Activated CD8-positive, alpha-beta memory T cell treated with anti-CD3 and anti-CD28 coated beads for 48 hours (primary cell): ENCODE results near the gene FIGNL1.

ENCODE experiments used
- DNase-seq, 3 experiments: peaks; one replicate each; pipeline ENCODE4 v3.0.0-alpha.2; 2020; ENCODE audit warnings: low read depth in 2 of 3, low spot score in 2 of 3

The FIGNL1 gene, protein sequence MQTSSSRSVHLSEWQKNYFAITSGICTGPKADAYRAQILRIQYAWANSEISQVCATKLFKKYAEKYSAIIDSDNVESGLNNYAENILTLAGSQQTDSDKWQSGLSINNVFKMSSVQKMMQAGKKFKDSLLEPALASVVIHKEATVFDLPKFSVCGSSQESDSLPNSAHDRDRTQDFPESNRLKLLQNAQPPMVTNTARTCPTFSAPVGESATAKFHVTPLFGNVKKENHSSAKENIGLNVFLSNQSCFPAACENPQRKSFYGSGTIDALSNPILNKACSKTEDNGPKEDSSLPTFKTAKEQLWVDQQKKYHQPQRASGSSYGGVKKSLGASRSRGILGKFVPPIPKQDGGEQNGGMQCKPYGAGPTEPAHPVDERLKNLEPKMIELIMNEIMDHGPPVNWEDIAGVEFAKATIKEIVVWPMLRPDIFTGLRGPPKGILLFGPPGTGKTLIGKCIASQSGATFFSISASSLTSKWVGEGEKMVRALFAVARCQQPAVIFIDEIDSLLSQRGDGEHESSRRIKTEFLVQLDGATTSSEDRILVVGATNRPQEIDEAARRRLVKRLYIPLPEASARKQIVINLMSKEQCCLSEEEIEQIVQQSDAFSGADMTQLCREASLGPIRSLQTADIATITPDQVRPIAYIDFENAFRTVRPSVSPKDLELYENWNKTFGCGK

DNA sequence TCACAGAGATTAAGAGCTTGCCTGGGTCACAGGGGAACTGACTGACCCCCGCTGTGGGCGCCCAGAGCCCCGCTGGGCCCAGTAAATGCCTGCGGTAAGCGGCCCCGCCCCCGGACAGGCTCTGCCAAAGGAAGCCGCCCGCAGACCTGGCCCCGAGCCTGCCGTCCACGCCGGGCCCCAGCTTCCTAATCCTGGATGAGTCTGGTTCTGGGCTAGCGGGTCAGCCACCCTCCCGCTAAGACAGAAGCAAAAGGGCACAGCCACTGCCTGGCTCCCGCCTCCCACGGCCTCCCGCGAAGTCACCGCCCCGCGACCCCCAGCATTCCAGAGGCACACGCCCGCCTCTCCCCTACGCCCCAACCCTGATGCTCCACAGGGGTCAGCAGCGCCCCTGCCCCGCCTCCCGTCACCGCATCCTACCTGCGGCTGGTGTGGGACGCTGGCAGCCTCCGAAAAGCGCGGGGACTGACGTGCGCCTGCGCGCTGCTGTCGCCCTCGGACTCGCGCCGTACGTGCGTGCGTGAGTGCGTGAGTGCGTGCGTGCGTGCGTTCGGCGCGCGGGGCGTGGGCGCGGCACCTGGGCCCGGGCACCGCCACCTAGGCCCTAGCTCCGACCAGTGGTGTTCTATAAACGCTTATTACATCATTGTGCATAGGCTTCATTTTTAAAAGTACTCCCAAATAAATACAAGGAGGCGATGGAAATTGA is at the start of gene FIGNL1:
Gene FIGNL1 (minus strand): TSS at position 470 of the 709 bp plus-strand sequence. CDS start 3,063 bp downstream, outside the sequence.
- DNase-seq: peak; percentile 57 to 72 (median 68)

- DNase-seq: no peak
These were observed 48.9 kb upstream of the FIGNL1 start for GRCh38 chr7:50499092-50499491.

DNA sequence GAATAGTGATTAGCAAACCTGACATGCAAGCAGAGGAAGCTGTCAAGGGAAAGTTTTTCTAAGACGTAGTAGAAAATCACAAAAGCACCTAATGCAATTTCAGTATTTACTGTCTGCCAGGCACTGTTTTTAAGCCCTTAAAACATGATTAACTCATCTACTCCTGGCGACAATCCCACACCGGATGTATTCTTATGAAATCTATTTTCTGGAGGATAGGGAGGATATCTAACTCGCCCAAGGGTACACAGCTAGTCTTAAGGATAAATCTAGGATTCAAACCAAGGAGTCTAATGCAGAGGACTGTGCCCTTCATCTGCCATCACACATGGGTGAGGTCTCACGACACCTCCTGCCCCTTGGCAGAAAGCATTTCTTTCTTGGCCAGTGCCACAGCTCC is 47.8 kb upstream of the FIGNL1 start:
- DNase-seq: no peak

- no peak for DNase-seq
These were observed 47.0 kb upstream of the FIGNL1 start for GRCh38 chr7:50497068-50497642.

DNA sequence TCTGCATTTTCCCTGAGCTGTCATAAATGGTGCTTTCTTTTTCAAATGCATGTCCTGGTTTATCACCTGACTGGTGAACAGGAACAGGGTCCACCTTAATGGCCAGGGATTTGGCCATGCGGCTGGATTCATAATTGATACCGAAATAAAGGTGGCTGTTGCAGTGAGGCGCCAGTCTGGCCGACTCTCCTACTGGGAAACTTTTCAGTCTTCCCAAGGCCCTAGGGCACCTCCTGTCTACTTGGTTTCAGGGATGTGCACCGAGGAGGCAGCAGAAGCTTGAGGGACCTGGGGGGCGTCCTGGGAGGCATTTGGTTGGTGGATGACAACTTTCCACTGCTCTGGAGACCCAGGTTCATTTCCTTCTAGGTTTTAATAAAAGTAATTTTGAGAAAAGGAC is 46.4 kb upstream of the FIGNL1 start:
- no peak for DNase-seq

- no peak for DNase-seq
These were observed 45.6 kb upstream of the FIGNL1 start for GRCh38 chr7:50495746-50496145.

GRCh38 chr7:50492770-50493519 is 42.8 kb upstream of the FIGNL1 start:
- no peak for DNase-seq

DNA sequence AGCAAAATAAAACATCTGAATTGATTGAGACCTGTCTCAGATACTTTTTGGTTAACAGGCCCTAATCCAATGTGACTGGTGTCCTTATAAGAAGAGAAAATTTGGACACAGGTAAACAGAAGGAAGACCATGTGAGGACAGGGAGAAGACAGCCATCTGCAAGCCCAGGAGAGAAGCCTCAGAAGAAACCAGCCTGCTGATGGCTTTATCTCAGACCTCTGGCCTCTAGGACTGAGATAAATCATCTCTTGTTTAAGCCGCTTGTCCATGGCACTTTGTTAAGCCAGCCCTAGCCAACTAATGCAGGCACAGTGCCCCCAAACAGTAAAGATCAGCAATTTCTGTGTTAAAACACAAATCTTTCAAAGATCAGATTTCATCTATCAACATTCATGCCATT is 41.8 kb upstream of the FIGNL1 start:
- DNase-seq: no peak

DNA sequence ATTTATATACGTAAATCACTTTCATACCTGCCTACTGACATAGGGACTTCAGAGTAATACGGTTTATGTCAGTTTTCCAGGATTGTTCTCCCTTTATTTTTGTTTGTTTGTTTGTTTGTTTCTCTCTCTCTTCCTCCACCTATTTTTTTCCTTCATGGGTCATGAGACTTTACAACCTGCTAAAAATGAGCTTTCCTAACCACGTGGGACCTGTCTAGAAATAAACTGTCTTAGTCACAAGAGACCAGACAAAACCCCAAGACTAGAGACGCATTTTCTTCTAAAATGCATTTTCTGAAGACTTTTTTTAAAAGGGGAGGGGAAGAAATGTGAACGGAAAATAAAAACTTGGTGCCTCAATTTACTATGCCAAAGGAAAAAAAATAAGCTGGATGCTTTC is 41.1 kb upstream of the FIGNL1 start:
- DNase-seq: no peak

DNA sequence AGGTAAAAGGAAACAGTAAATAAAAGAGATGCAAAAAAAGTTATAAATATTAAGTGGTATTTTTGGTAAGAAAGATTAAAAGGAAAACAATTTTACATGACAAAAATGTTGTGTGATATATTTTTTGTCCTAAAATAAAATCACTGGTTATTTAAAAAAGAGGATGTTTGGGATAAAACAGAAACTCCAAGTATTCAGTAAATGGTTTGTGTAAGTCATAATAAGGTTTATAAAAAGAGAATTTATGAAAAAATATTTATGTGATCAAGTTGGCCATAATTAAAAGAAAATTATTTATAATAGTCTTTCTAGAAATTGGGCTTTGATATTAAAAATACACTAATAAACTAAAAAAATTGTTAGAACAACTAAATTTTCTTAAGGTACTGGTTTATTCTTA is 38.2 kb upstream of the FIGNL1 start:
- no peak for DNase-seq

- no peak for DNase-seq
These were observed 36.4 kb upstream of the FIGNL1 start for GRCh38 chr7:50486512-50486911.

- no peak for DNase-seq
These were observed 31.7 kb upstream of the FIGNL1 start for GRCh38 chr7:50481867-50482266.

GRCh38 chr7:50480797-50481196 is 30.6 kb upstream of the FIGNL1 start:
- DNase-seq: no peak

GRCh38 chr7:50479743-50480517 is 29.8 kb upstream of the FIGNL1 start:
- DNase-seq: no peak

- DNase-seq: no peak
These were observed 27.5 kb upstream of the FIGNL1 start for GRCh38 chr7:50477640-50478039.

GRCh38 chr7:50476953-50477625 is 26.9 kb upstream of the FIGNL1 start:
- DNase-seq: no peak

DNA sequence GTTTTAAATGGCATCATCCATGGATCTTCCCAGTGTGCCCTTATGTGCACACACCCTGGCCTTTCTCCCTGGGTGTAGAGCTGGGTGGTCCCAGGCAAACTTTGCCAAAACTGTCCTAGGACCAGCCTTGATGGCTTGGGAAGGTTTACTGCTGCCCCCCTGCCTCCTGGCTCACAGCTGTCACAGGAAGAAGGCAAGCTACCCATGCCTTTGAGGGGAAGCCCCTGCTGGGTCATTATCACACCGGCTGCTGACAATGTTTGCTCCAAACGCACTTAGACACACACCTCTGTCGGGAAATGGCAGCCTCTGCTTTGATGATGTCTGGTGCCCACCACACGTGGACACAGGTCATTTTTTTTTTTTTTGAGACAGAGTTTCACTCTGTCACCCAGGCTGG is 25.2 kb upstream of the FIGNL1 start:
- DNase-seq: no peak

- DNase-seq: no peak
These were observed 24.4 kb upstream of the FIGNL1 start for GRCh38 chr7:50474382-50475160.

GRCh38 chr7:50473531-50473930 is 23.4 kb upstream of the FIGNL1 start:
- no peak for DNase-seq
